Activated CD8-positive, alpha-beta memory T cell treated with anti-CD3 and anti-CD28 coated beads, Interleukin-2, amount 10 ng/mL, durations not matched to agents 7 days and 5 days (primary cell): ENCODE results near the gene MRO. TPM values are rescaled to one million over a fixed set of nuclear protein-coding genes. Genes with fewer than 3 reads are reported as not detected.

ENCODE experiments used
- ATAC-seq: fragments of 150-1000 bp; cut with Tn5 transposase; one replicate; pipeline ENCODE4 v1.10.0; 2021; ENCODE audit warnings: moderate library complexity
- CTCF ChIA-PET: fragments of 350-600 bp; sonication (Branson Sonifier 250); formaldehyde crosslinking; loops from one replicate; lab custom pipeline; 2021; ENCODE audit warnings: antibody characterized with exemption; lab: Charles Lee
- DNase-seq: peaks from one replicate; pipeline ENCODE4 v3.0.0-alpha.2; 2020
- H3K27ac Mint-ChIP-seq: one replicate; pipeline ENCODE4 v1.8.0; 2021; ENCODE audit warnings: mild to moderate bottlenecking, mixed read lengths
- H3K27me3 Mint-ChIP-seq: one replicate; pipeline ENCODE4 v1.8.0; 2021; ENCODE audit warnings: mixed read lengths
- H3K36me3 Mint-ChIP-seq: one replicate; pipeline ENCODE4 v1.8.0; 2021; ENCODE audit warnings: mild to moderate bottlenecking, mixed read lengths
- H3K4me1 Mint-ChIP-seq: one replicate; pipeline ENCODE4 v1.8.0; 2021; ENCODE audit warnings: mixed read lengths
- H3K4me3 Mint-ChIP-seq: one replicate; pipeline ENCODE4 v1.8.0; 2021; ENCODE audit warnings: mild to moderate bottlenecking, moderate library complexity, mixed read lengths
- H3K9me3 Mint-ChIP-seq: one replicate; pipeline ENCODE4 v1.8.0; 2022; ENCODE audit warnings: low read depth, mixed read lengths
- total RNA-seq, 2 experiments: library from RNA; stranded (reverse); gene quantifications; one replicate each; pipeline ENCODE4 v1.2.3, GENCODE V29; 2021

Gene MRO
- total RNA-seq, 2 experiments from 2014 or later = not detected

GRCh38 chr18:50826027-50826426, 6.2 kb upstream of the MRO start:
- CTCF ChIA-PET = no interaction called here
- no peaks in the 10 kb centered on the region for H3K4me1 Mint-ChIP-seq
- no peaks in the 10 kb centered on the region for H3K27me3 Mint-ChIP-seq
- no peak overlapping the region for H3K4me3 Mint-ChIP-seq
- no peaks in the 10 kb centered on the region for H3K36me3 Mint-ChIP-seq
- no peaks in the 10 kb centered on the region for H3K9me3 Mint-ChIP-seq
- DNase-seq (no peak), ATAC-seq (no peak)
- no peak overlapping the region for H3K27ac Mint-ChIP-seq

- DNase-seq = no peak
- ATAC-seq = no peak
- CTCF ChIA-PET = no interaction called here
- Mint-ChIP-seq H3K4me1 (no peaks in the 10 kb centered on the region), H3K27ac (no peak overlapping the region), H3K36me3 (no peaks in the 10 kb centered on the region), H3K9me3 (no peaks in the 10 kb centered on the region), H3K4me3 (no peak overlapping the region), H3K27me3 (no peaks in the 10 kb centered on the region)
These were observed 5.8 kb upstream of the MRO start for GRCh38 chr18:50825621-50826020.

DNA sequence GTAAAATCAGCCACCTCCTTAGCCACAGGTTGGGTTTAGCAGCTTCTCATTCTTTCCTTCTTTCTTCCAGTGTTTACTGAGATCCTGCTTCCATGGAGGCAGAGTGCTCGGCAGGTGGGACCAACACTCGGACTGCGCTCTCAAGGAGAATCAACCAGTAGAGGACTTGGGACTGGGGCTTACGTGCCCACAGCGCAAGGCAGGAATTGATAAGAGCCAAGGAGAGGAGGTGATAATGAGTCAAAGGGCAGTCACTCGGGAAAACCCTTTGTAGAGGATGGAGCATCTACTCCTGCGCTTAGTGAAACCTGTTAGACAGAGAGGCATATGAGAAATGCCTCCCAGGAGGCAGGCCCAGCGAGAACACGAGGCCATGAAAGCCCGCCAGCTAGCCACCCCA, 2.9 kb upstream of the MRO start:
- Mint-ChIP-seq H3K4me1 (no peaks in the 10 kb centered on the region), H3K4me3 (no peak overlapping the region), H3K36me3 (no peaks in the 10 kb centered on the region), H3K9me3 (no peaks in the 10 kb centered on the region), H3K27ac (no peak overlapping the region), H3K27me3 (peaks cover 9% of the 10 kb centered on the region)
- DNase-seq (no peak), ATAC-seq (no peak)
- CTCF ChIA-PET = interaction anchor here (1.1 kb wide), 1 partner anchor 229 kb away, joined by 3 read pairs; no protein-coding TSS in a partner anchor

- Mint-ChIP-seq H3K4me3 (no peak overlapping the region), H3K4me1 (no peaks in the 10 kb centered on the region), H3K27ac (no peak overlapping the region), H3K36me3 (no peaks in the 10 kb centered on the region), H3K27me3 (peaks cover 12% of the 10 kb centered on the region), H3K9me3 (no peaks in the 10 kb centered on the region)
- ATAC-seq (no peak), DNase-seq (no peak)
- CTCF ChIA-PET = interaction anchor here (0.9 to 3.0 kb wide), 14 partner anchors 10 to 286 kb away, joined by 3 to 20 read pairs (median 5); partner anchors contain the start of gene SMAD4
These were observed 1.2 kb upstream of the MRO start for GRCh38 chr18:50820901-50821520.

DNA sequence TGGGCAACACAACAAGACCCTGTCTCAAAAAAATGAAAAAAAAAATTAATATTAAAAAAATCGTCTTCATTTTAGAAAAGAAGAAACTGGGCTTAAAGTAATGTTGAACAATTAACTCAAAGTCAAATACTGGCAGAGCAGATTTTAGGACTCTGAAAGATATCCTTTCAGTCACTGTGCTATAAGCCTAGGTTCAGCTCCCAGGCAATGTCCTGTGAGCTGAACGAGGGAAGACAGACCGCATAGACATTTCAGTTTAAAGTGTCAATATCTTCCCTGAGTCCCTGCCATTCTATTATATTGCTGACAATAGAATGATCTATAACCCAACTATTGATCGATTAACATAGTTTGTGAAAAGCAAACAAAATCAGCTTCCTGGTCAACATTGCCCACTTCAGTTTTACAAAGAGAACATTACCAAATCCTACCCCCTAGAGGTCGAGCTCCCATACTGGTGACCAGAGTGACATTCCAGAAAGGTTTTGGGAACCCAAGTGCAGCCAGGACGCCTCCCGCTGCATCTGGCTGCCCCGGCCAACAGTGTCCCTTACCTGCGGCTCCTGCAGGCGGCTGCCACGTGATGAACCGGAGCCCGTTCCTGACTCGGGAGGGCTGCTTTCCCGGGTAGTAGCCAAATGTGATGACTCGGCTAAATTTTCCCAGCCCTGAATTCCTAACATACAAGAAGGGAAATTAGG, 639 bp downstream of the MRO start:
- Mint-ChIP-seq H3K4me1 (no peaks in the 10 kb centered on the region), H3K4me3 (no peak overlapping the region), H3K9me3 (no peaks in the 10 kb centered on the region), H3K36me3 (no peaks in the 10 kb centered on the region), H3K27ac (no peak overlapping the region), H3K27me3 (peaks cover 22% of the 10 kb centered on the region)
- CTCF ChIA-PET = interaction anchor here (0.8 to 3.0 kb wide), 9 partner anchors 9 to 292 kb away, joined by 3 to 20 read pairs (median 4); partner anchors contain the start of gene ELAC1
- ATAC-seq (peak; percentile 11), DNase-seq (no peak)

- no peaks in the 10 kb centered on the region for H3K36me3 Mint-ChIP-seq
- CTCF ChIA-PET = interaction anchor here (0.8 to 2.3 kb wide), 2 partner anchors 181 to 235 kb away, joined by 3 to 8 read pairs; no protein-coding TSS in a partner anchor
- no peaks in the 10 kb centered on the region for H3K9me3 Mint-ChIP-seq
- DNase-seq = no peak
- no peak overlapping the region for H3K27ac Mint-ChIP-seq
- H3K4me1 Mint-ChIP-seq = no peaks in the 10 kb centered on the region
- peaks cover 24% of the 10 kb centered on the region for H3K27me3 Mint-ChIP-seq
- ATAC-seq = no peak
- no peak overlapping the region for H3K4me3 Mint-ChIP-seq
These were observed 3.2 kb downstream of the MRO start for GRCh38 chr18:50816419-50817166.

DNA sequence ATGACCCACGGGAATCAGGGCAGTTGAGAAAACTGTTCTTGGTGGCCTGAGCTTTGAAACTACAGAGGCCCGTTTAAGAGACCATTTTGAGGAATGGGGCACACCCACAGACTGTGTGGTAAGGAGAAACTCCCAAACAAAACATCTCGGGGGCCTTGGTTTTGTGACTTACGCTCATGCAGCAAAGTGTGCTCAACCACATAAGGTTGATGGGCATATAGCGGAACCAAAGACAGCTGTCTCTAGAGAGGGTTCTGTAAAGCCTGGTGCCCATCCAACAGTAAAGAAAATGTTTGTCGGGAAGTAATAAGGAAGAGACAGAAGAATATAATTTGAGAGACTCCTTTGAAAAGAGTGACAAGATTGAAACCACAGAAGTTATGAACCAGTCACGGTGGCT, 5.4 kb downstream of the MRO start:
- Mint-ChIP-seq H3K27ac (no peak overlapping the region), H3K27me3 (peaks cover 26% of the 10 kb centered on the region), H3K4me3 (no peak overlapping the region), H3K9me3 (no peaks in the 10 kb centered on the region), H3K36me3 (no peaks in the 10 kb centered on the region), H3K4me1 (no peaks in the 10 kb centered on the region)
- DNase-seq (no peak), ATAC-seq (no peak)
- CTCF ChIA-PET = interaction anchor here (0.6 kb wide), 1 partner anchor 233 kb away, joined by 3 read pairs; no protein-coding TSS in a partner anchor

GRCh38 chr18:50813353-50813752, 6.5 kb downstream of the MRO start:
- no peaks in the 10 kb centered on the region for H3K9me3 Mint-ChIP-seq
- no peaks in the 10 kb centered on the region for H3K4me1 Mint-ChIP-seq
- DNase-seq (no peak), ATAC-seq (no peak)
- H3K4me3 Mint-ChIP-seq = no peak overlapping the region
- H3K36me3 Mint-ChIP-seq = no peaks in the 10 kb centered on the region
- CTCF ChIA-PET = no interaction called here
- peaks cover 22% of the 10 kb centered on the region for H3K27me3 Mint-ChIP-seq
- H3K27ac Mint-ChIP-seq = no peak overlapping the region

- CTCF ChIA-PET = no interaction called here
- DNase-seq = no peak
- Mint-ChIP-seq H3K4me1 (no peaks in the 10 kb centered on the region), H3K27ac (no peak overlapping the region), H3K36me3 (no peaks in the 10 kb centered on the region), H3K27me3 (peaks cover 18% of the 10 kb centered on the region), H3K4me3 (no peak overlapping the region), H3K9me3 (no peaks in the 10 kb centered on the region)
- no peak for ATAC-seq
These were observed 7.0 kb downstream of the MRO start for GRCh38 chr18:50812834-50813233.

DNA sequence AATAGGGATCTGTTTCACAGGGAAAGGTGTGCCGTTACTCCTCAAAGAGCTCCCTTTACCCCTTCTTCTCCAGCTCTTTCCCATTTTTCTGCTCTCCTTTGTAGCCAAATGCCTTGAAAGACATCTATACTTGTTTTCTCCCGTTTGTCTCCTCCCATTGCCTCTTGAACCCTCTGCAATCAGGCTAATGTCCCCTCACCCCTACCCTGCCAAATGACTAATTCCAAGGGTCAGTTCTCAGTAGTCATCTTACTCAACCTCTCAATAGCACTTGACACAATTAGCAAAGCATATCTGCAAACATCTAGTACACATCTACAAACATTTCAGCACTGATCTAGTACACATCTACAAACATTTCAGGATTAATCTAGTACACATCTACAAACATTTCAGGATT, 12.6 kb downstream of the MRO start:
- no peaks in the 10 kb centered on the region for H3K36me3 Mint-ChIP-seq

DNA sequence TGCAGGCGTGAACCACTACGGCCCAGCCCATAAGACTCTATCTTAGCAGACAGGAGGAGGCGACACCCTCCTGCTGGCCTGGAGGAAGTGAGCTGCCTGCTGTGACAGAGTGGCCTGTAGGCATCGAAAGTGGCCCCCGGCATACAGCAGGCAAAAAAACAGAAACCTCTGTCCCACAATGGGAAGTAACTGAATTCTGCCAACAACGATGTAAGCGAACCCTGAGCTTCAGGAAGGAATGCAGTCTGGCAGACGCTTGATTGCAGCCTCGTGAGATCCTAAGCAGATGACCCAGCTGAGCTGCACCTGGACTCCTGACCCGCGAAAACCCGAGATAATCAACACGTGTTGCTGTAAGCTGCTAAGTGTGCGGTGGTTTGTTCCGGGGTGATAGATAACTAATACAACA, 13.6 kb downstream of the MRO start:
- ATAC-seq (no peak), DNase-seq (no peak)
- H3K36me3 Mint-ChIP-seq = no peaks in the 10 kb centered on the region
- no peak overlapping the region for H3K27ac Mint-ChIP-seq
- no peaks in the 10 kb centered on the region for H3K4me1 Mint-ChIP-seq
- CTCF ChIA-PET = no interaction called here
- peaks cover 15% of the 10 kb centered on the region for H3K27me3 Mint-ChIP-seq
- no peaks in the 10 kb centered on the region for H3K9me3 Mint-ChIP-seq
- H3K4me3 Mint-ChIP-seq = no peak overlapping the region

More for the DNA sequence above, 12.6 kb downstream of the MRO start:
- no peak for ATAC-seq
- Mint-ChIP-seq H3K27ac (no peak overlapping the region), H3K4me1 (no peaks in the 10 kb centered on the region), H3K27me3 (peaks cover 13% of the 10 kb centered on the region), H3K9me3 (no peaks in the 10 kb centered on the region), H3K4me3 (no peak overlapping the region)
- no peak for DNase-seq
- CTCF ChIA-PET = no interaction called here

GRCh38 chr18:50805732-50806131, 14.1 kb downstream of the MRO start:
- Mint-ChIP-seq H3K27me3 (peaks cover 16% of the 10 kb centered on the region), H3K36me3 (no peaks in the 10 kb centered on the region), H3K4me1 (no peaks in the 10 kb centered on the region), H3K9me3 (no peaks in the 10 kb centered on the region), H3K27ac (no peak overlapping the region), H3K4me3 (no peak overlapping the region)
- no peak for DNase-seq
- CTCF ChIA-PET = interaction anchor here (0.6 kb wide), 1 partner anchor 59 kb away, joined by 4 read pairs; no protein-coding TSS in a partner anchor
- no peak for ATAC-seq

GRCh38 chr18:50803592-50803991, 16.2 kb downstream of the MRO start:
- Mint-ChIP-seq H3K4me3 (no peak overlapping the region), H3K9me3 (no peaks in the 10 kb centered on the region), H3K27me3 (peaks cover 15% of the 10 kb centered on the region), H3K27ac (no peak overlapping the region), H3K4me1 (no peaks in the 10 kb centered on the region), H3K36me3 (no peaks in the 10 kb centered on the region)
- CTCF ChIA-PET = no interaction called here
- no peak for ATAC-seq
- no peak for DNase-seq
